Type B pancreatic cell (in vitro differentiated cells): Measurements from ENCODE around the gene ADRM1. TPM values are rescaled to one million over a fixed set of nuclear protein-coding genes. Genes with fewer than 3 reads are reported as not detected.

ENCODE experiments used
- DNase-seq: peaks from one replicate; pipeline ENCODE4 v3.0.0; 2021; ENCODE audit warnings: mixed read lengths; ENCODE audit not compliant: unreplicated experiment; ENCODE audit errors: extremely low spot score
- H3K27ac Mint-ChIP-seq: 2 replicates; pipeline ENCODE4 v1.8.0; 2021; ENCODE audit warnings: mild to moderate bottlenecking, mixed read lengths
- H3K27me3 Mint-ChIP-seq: 2 replicates; pipeline ENCODE4 v1.8.0; 2021; ENCODE audit warnings: mixed read lengths
- H3K36me3 Mint-ChIP-seq: 2 replicates; pipeline ENCODE4 v1.8.0; 2021; ENCODE audit warnings: mixed read lengths
- H3K4me1 Mint-ChIP-seq: one replicate; pipeline ENCODE4 v1.8.0; 2021; ENCODE audit warnings: mixed read lengths; ENCODE audit not compliant: unreplicated experiment
- H3K4me3 Mint-ChIP-seq: 2 replicates; pipeline ENCODE4 v1.8.0; 2021; ENCODE audit warnings: mild to moderate bottlenecking, mixed read lengths
- H3K9me3 Mint-ChIP-seq: 2 replicates; pipeline ENCODE4 v1.8.0; 2021; ENCODE audit warnings: mixed read lengths
- microRNA-seq: library from miRNA; unstranded; fragments of <30 nt; microRNA quantifications from one replicate; pipeline ENCODE4, GENCODE V29; 2020
- total RNA-seq: library from RNA; stranded (reverse); gene quantifications from 2 replicates; pipeline ENCODE4 v1.2.1, GENCODE V29; 2021; ENCODE audit warnings: low replicate concordance
- TF ChIP-seq, protein P1 (sequence below): fragments of 200-600 bp; sonication (generic); conservative IDR thresholded peaks from 2 replicates; pipeline ENCODE4 v1.5.0; 2021; ENCODE audit warnings: antibody characterized with exemption, mild to moderate bottlenecking

The ADRM1 gene
- total RNA-seq, 1 donor from 2014 or later: 67.2 TPM

DNA sequence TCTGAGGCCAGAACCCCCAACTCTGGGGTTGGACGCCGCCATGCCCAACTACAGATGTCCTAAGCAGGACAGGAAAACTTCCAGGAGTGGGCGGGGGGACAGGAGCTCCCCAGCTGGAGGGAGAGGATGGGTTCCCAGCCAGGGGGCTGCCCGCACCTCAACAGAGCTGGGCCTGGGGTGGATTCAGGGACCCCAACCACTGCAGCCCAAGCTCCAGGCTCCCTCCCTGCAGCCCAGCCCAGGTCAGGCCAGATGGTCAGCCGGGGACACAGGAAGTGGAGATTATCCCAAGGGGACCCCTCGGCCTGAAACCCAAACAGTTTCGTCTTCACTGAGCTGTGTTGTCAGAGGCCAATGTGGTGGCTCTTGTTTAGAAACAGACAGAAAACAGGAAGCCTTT lies 54.9 kb downstream of the ADRM1 start:
- Mint-ChIP-seq H3K36me3 (no peaks in the 10 kb centered on the region), H3K4me1 (no peaks in the 10 kb centered on the region), H3K4me3 (no peak overlapping the region), H3K27me3 (no peaks in the 10 kb centered on the region), H3K27ac (no peak overlapping the region), H3K9me3 (no peaks in the 10 kb centered on the region)
- TF ChIP-seq, protein P1, sequence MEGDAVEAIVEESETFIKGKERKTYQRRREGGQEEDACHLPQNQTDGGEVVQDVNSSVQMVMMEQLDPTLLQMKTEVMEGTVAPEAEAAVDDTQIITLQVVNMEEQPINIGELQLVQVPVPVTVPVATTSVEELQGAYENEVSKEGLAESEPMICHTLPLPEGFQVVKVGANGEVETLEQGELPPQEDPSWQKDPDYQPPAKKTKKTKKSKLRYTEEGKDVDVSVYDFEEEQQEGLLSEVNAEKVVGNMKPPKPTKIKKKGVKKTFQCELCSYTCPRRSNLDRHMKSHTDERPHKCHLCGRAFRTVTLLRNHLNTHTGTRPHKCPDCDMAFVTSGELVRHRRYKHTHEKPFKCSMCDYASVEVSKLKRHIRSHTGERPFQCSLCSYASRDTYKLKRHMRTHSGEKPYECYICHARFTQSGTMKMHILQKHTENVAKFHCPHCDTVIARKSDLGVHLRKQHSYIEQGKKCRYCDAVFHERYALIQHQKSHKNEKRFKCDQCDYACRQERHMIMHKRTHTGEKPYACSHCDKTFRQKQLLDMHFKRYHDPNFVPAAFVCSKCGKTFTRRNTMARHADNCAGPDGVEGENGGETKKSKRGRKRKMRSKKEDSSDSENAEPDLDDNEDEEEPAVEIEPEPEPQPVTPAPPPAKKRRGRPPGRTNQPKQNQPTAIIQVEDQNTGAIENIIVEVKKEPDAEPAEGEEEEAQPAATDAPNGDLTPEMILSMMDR: no peak
- no peak for DNase-seq

Small RNA genes lying within 50 kb of the gene (microRNA-seq; reads per million reads assigned to microRNA genes)
- gene MIR4758: 1.9 reads per million

Other genes with a start within 250 kb of the ADRM1 start
- 18.5 and 22.2 TPM in 2 replicates for gene TAF4, start 237.1 kb upstream of the ADRM1 start, total RNA-seq
- 45.6 and 66.3 TPM in 2 replicates for gene LSM14B, start 180.5 kb upstream of the ADRM1 start, total RNA-seq
- 207 and 236 TPM in 2 replicates for gene PSMA7, start 159.6 kb upstream of the ADRM1 start, total RNA-seq
- 20.5 and 25.5 TPM in 2 replicates for gene SS18L1, start 159.2 kb upstream of the ADRM1 start, total RNA-seq
- 35.6 and 37.4 TPM in 2 replicates for gene MTG2, start 120.0 kb upstream of the ADRM1 start, total RNA-seq
- 0.24 and 0.53 TPM in 2 replicates for gene HRH3, start 82.7 kb upstream of the ADRM1 start, total RNA-seq
- 43.7 and 60.5 TPM in 2 replicates for gene OSBPL2, start 64.5 kb upstream of the ADRM1 start, total RNA-seq
- gene LAMA5, start 64.3 kb downstream of the ADRM1 start, total RNA-seq: 246 and 611 TPM in 2 replicates
- gene RPS21, start 84.1 kb downstream of the ADRM1 start, total RNA-seq: 1,432 and 1,737 TPM in 2 replicates
- 11.7 and 18.4 TPM in 2 replicates for gene CABLES2, start 104.3 kb downstream of the ADRM1 start, total RNA-seq
- 7.3 and 17.9 TPM in 2 replicates for gene RBBP8NL, start 124.5 kb downstream of the ADRM1 start, total RNA-seq
- gene GATA5, start 173.0 kb downstream of the ADRM1 start, total RNA-seq: 10.8 and 12.8 TPM in 2 replicates